Panc1 (cell line): Measurements from ENCODE around the gene VAC14. TPM values are rescaled to one million over a fixed set of nuclear protein-coding genes. Genes with fewer than 3 reads are reported as not detected.

Experiments
- ATAC-seq: fragments of 200-7000 bp; cut with Tn5 transposase; 2 replicates; pipeline ENCODE4 v1.9.1; 2020; ENCODE audit warnings: mild to moderate bottlenecking, moderate library complexity
- BruUV-seq: library from RNA; stranded (reverse); fragments of 400-500 nt; replicated peaks from 2 replicates; lab custom pipeline; 2021; lab: Mats Ljungman, UMichigan
- CTCF ChIA-PET: fragments of 300-600 bp; sonication (Branson Sonifier 250); formaldehyde crosslinking; loops from one replicate; lab custom pipeline; 2022; ENCODE audit warnings: antibody characterized with exemption; lab: Charles Lee
- POLR2A ChIA-PET: fragments of 300-600 bp; sonication (Branson Sonifier 250); formaldehyde crosslinking; loops from one replicate; lab custom pipeline; 2022; ENCODE audit warnings: antibody characterized with exemption; lab: Charles Lee
- DNase-seq: peaks from one replicate; pipeline ENCODE4 v3.0.0-alpha.2; 2010; ENCODE audit warnings: low read depth, low spot score
- H3K27ac ChIP-seq: 2 replicates; pipeline ENCODE4 v1.5.1; 2011; ENCODE audit warnings: mild to moderate bottlenecking, low read length, inconsistent platforms
- H3K27me3 ChIP-seq: fragments of 200-500 bp; sonication (Bioruptor generic); 2 replicates; pipeline ENCODE4 v1.6.0; 2014; ENCODE audit warnings: low read length, inconsistent platforms; ENCODE audit not compliant: control insufficient read depth, insufficient read depth
- H3K36me3 ChIP-seq: fragments of 200-500 bp; sonication (Bioruptor generic); 2 replicates; pipeline ENCODE4 v1.5.1; 2014; ENCODE audit warnings: inconsistent platforms, mild to moderate bottlenecking, low read length, moderate library complexity; ENCODE audit not compliant: control insufficient read depth, insufficient read depth
- H3K4me1 ChIP-seq: 2 replicates; pipeline ENCODE4 v1.5.1; 2011; ENCODE audit warnings: inconsistent platforms, mild to moderate bottlenecking, low read length, moderate library complexity; ENCODE audit not compliant: control insufficient read depth, insufficient read depth
- H3K4me3 ChIP-seq, 2 experiments: 2 replicates each; pipeline ENCODE4 v1.5.1; 2011 to 2012; ENCODE audit warnings: low read depth in 2 of 2, low read length in 2 of 2, mild to moderate bottlenecking in 2 of 2, inconsistent platforms in 1 of 2, moderate library complexity in 1 of 2
- H3K9me3 ChIP-seq: fragments of 200-500 bp; sonication (Bioruptor generic); 2 replicates; pipeline ENCODE4 v1.5.1; 2014; ENCODE audit warnings: low read depth, mild to moderate bottlenecking, inconsistent platforms, low read length, moderate library complexity; ENCODE audit not compliant: control insufficient read depth, insufficient read depth
- POLR2AphosphoS5 ChIP-seq: IDR thresholded peaks from 2 replicates; pipeline ENCODE4 v1.6.1; 2012; ENCODE audit warnings: mild to moderate bottlenecking, low read depth, low read length, moderate library complexity
- SIN3A ChIP-seq: IDR thresholded peaks from 2 replicates; pipeline ENCODE4 v1.6.1; 2012; ENCODE audit warnings: low read depth, mild to moderate bottlenecking, low read length, moderate library complexity, borderline replicate concordance; ENCODE audit not compliant: insufficient read depth
- TCF7L2 ChIP-seq: IDR thresholded peaks from 2 replicates; pipeline ENCODE4 v1.6.1; 2011; ENCODE audit warnings: mild to moderate bottlenecking, low read depth, low read length, inconsistent platforms
- in situ Hi-C: cut with HindIII; loops from 2 replicates; pipeline ENCODE4 v1.10.0; 2016; ENCODE audit warnings: low sequenced_read_pairs, low pct_unique_long_range_greater_than_20kb
- intact Hi-C: fragments of 100-400 bp; cut with micrococcal nuclease; formaldehyde crosslinking; loops from one replicate; pipeline ENCODE4 v1.10.0; 2022; ENCODE audit not compliant: unreplicated experiment
- total RNA-seq: library from RNA; stranded (reverse); gene quantifications from one replicate; pipeline ENCODE4 v1.2.1, GENCODE V29; 2021; ENCODE audit not compliant: unreplicated experiment
- TF ChIP-seq, protein P1 (sequence below), 2 experiments: IDR thresholded peaks; 2 replicates each; pipeline ENCODE4 v1.6.1; 2011 to 2012; ENCODE audit warnings: low read depth in 2 of 2, control low read depth in 1 of 2, low read length in 1 of 2, mild to moderate bottlenecking in 1 of 2, moderate library complexity in 1 of 2; ENCODE audit not compliant: insufficient read depth in 1 of 2
- TF ChIP-seq, protein P2 (sequence below): fragments of 450-650 bp; IDR thresholded peaks from 2 replicates; pipeline ENCODE4 v1.5.1; 2017; ENCODE audit warnings: mild to moderate bottlenecking

VAC14 gene
- total RNA-seq, 1 experiment from 2014 or later, result 37.9 TPM

GRCh38 chr16:70703835-70704381, 97.0 kb downstream of the VAC14 start:
- TF ChIP-seq, protein P1, sequence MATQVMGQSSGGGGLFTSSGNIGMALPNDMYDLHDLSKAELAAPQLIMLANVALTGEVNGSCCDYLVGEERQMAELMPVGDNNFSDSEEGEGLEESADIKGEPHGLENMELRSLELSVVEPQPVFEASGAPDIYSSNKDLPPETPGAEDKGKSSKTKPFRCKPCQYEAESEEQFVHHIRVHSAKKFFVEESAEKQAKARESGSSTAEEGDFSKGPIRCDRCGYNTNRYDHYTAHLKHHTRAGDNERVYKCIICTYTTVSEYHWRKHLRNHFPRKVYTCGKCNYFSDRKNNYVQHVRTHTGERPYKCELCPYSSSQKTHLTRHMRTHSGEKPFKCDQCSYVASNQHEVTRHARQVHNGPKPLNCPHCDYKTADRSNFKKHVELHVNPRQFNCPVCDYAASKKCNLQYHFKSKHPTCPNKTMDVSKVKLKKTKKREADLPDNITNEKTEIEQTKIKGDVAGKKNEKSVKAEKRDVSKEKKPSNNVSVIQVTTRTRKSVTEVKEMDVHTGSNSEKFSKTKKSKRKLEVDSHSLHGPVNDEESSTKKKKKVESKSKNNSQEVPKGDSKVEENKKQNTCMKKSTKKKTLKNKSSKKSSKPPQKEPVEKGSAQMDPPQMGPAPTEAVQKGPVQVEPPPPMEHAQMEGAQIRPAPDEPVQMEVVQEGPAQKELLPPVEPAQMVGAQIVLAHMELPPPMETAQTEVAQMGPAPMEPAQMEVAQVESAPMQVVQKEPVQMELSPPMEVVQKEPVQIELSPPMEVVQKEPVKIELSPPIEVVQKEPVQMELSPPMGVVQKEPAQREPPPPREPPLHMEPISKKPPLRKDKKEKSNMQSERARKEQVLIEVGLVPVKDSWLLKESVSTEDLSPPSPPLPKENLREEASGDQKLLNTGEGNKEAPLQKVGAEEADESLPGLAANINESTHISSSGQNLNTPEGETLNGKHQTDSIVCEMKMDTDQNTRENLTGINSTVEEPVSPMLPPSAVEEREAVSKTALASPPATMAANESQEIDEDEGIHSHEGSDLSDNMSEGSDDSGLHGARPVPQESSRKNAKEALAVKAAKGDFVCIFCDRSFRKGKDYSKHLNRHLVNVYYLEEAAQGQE (IDR thresholded peaks at IDR 0.05; ENCODE audit: insufficient read depth in 1 of 2, low read depth in 2 of 2, low read length in 1 of 2), result no peak
- TF ChIP-seq TCF7L2, result no peak
- ATAC-seq (no peak), DNase-seq (no peak)
- H3K4me1 ChIP-seq, result peaks cover 14% of the 10 kb centered on the region
- no peaks in the 10 kb centered on the region for H3K9me3 ChIP-seq
- no peaks in the 10 kb centered on the region for H3K36me3 ChIP-seq
- H3K4me3 ChIP-seq, result no peak overlapping the region
- POLR2A ChIA-PET, result no interaction called here
- no peak overlapping the region for H3K27ac ChIP-seq
- CTCF ChIA-PET, result no interaction called here
- BruUV-seq, result no TSS peak
- in situ Hi-C loops, result no loop called here
- H3K27me3 ChIP-seq, result no peaks in the 10 kb centered on the region
- intact Hi-C loops, result no loop called here

GRCh38 chr16:70703041-70703834, 97.7 kb downstream of the VAC14 start:
- BruUV-seq, result no TSS peak
- POLR2A ChIA-PET, result interaction anchor here (0.6 kb wide), 1 partner anchor 323 kb away, joined by 3 read pairs; no protein-coding TSS in a partner anchor

More at GRCh38 chr16:70703041-70703834, 97.7 kb downstream of the VAC14 start:
- TF ChIP-seq, protein P1 (IDR thresholded peaks at IDR 0.05; ENCODE audit: insufficient read depth in 1 of 2, low read depth in 2 of 2, low read length in 1 of 2), result no peak
- no peak for TF ChIP-seq SIN3A
- TF ChIP-seq, protein P2, sequence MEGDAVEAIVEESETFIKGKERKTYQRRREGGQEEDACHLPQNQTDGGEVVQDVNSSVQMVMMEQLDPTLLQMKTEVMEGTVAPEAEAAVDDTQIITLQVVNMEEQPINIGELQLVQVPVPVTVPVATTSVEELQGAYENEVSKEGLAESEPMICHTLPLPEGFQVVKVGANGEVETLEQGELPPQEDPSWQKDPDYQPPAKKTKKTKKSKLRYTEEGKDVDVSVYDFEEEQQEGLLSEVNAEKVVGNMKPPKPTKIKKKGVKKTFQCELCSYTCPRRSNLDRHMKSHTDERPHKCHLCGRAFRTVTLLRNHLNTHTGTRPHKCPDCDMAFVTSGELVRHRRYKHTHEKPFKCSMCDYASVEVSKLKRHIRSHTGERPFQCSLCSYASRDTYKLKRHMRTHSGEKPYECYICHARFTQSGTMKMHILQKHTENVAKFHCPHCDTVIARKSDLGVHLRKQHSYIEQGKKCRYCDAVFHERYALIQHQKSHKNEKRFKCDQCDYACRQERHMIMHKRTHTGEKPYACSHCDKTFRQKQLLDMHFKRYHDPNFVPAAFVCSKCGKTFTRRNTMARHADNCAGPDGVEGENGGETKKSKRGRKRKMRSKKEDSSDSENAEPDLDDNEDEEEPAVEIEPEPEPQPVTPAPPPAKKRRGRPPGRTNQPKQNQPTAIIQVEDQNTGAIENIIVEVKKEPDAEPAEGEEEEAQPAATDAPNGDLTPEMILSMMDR, result no peak
- no peak for TF ChIP-seq TCF7L2
- no peak for TF ChIP-seq POLR2AphosphoS5
- Histone ChIP-seq H3K27ac (no peak overlapping the region), H3K4me3 (no peak overlapping the region), H3K27me3 (no peaks in the 10 kb centered on the region), H3K4me1 (peaks cover 14% of the 10 kb centered on the region), H3K9me3 (no peaks in the 10 kb centered on the region), H3K36me3 (no peaks in the 10 kb centered on the region)
- in situ Hi-C loops, result no loop called here
- ATAC-seq (peak; percentile 58; the same call in 1 of the 2 replicates), DNase-seq (no peak)
- intact Hi-C loops, result no loop called here
- CTCF ChIA-PET, result no interaction called here
